Cerebellar nuclear complex (tissue), 1 donor: Measurements from ENCODE around the gene LY6G5C.
"Not testable (repeated sequence)": the region's sequence is repeated elsewhere in the genome, so short reads cannot be mapped to it uniquely, and the experiment has no call there.

Source experiments
- DNase-seq, 2 experiments: peaks; one replicate each; lab custom pipeline; 2025; lab: John Stamatoyannopoulos, UW

Gene LY6G5C

GRCh38 chr6:31715022-31715958 lies 34.4 kb upstream of the LY6G5C start, which contains the start of gene LY6G6D:
TSS of gene LY6G6D (plus strand) at chr6:31715348. CDS start at chr6:31715356, 8 bp downstream.
- no peak for DNase-seq

GRCh38 chr6:31713991-31714684 lies 33.3 kb upstream of the LY6G5C start:
- DNase-seq: no peak

DNA sequence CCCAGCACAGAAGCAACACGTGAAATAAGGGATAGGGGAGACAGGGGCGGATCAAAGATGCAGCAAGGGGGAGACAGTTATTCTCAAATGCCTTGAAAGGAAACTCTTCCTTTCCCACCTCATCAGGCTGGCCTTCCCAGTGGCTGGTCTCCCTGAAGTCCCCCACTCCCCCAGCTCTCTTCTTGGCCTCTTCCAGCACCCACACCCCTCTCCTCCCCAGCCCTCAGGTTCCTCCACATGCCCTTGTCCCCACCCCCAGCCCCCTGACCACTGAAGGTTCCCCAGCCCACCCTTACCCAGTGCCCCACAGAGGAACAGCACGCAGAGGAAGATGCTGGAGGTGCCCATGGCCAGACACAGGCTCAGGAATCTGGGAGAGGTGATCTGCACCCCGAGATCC lies 32.6 kb upstream of the LY6G5C start:
- no peak for DNase-seq

- DNase-seq: no peak
These were observed 31.4 kb upstream of the LY6G5C start for GRCh38 chr6:31712296-31712695.

GRCh38 chr6:31711233-31711632 lies 30.4 kb upstream of the LY6G5C start:
- DNase-seq: no peak

DNA sequence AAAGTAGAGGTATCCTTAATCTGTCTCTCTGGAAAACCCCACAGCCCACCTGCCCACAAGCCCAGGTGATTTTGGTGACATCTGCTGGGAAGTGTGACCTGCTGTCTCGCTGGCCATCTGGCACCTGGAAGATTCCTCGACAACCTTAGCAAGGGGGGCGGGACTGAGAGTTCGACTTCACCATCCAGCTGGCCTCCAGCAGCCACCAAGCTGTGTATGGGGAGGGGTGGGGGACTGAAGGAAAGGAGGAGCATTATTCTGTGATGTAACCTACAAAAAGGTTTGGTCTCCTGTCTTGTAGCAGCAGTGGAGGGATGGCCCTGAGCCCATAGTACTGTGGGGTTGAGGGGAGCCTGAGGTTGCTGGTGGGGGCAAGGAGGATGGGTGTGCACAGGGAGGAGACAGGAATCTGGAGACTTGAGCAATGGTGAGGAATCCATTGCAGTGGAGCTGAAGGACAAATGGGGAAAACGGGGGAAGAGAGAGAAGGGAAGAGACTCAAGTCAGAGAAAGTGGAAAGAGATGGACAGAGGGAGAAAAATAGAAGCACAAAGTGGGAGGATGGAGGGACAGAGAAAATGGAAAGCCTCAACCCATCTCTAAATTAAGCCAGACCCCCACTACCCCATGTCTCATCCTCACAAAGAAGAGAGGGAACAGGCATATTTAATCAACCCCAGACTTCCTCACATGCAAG lies 29.8 kb upstream of the LY6G5C start:
- DNase-seq: no peak

GRCh38 chr6:31709157-31709556 lies 28.3 kb upstream of the LY6G5C start:
- not testable (repeated sequence) for DNase-seq

DNA sequence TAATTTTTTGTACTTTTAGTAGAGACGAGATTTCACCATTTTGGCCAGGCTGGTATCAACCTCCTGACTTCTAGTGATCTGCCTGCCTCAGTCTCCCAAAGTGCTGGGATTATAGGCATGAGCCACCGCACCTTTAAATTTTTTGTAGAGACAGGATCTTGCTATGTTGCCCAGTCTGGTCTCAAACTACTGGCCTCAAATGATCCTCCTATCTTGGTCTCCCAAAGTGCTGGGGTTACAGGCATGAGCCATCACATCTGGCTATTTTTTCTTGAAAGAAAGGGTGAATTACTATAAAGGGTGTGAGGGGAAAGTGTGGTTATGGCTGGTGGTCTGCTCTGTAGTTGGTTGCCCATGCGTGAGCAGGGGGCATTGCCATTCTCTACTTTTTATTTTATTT lies 27.4 kb upstream of the LY6G5C start:
- DNase-seq: no peak

GRCh38 chr6:31707701-31708100 lies 26.8 kb upstream of the LY6G5C start:
- DNase-seq: no peak

DNA sequence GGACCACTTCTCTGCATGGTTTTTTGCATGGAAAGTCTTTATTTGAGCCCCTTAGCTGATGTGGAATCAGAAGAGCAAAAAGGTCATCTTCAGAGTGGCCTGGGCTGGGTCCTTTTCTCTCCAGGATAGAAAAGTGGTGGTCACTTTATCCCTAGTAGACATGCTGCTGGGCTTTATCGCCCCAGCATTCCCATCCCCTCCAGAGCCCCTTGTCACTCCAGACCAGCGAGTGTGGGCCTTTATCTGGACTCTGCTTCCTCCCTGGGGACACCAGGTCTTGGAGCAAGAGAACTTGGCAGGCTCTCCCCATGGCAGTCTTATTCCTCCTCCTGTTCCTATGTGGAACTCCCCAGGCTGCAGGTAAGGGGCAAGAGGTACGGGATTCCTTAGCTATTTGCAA lies 25.7 kb upstream of the LY6G5C start, which contains the start of gene LY6G6F:
LY6G6F (plus strand) TSS at position 268 of the 400 bp plus-strand sequence; CDS start at position 309, 41 bp downstream.
- DNase-seq: no peak

DNA sequence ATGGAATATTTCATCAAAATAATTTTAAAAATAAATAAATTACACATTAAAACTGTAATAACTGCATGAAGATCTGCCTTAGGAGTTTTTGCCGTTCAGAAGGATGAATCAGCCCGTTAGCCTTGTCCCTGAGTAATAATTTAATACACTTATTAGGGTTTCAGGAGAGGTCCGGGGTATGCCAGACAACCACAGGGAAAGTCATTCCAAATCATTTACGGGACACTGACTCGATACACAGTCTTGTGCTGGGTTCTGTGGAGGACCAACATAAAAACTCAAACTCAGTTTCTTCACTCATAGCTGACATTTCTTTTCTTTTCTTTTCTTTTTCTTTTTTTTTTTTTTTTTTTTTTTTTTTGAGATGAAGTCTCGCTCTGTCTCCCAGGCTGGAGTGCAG lies 25.1 kb upstream of the LY6G5C start:
- no peak for DNase-seq

DNA sequence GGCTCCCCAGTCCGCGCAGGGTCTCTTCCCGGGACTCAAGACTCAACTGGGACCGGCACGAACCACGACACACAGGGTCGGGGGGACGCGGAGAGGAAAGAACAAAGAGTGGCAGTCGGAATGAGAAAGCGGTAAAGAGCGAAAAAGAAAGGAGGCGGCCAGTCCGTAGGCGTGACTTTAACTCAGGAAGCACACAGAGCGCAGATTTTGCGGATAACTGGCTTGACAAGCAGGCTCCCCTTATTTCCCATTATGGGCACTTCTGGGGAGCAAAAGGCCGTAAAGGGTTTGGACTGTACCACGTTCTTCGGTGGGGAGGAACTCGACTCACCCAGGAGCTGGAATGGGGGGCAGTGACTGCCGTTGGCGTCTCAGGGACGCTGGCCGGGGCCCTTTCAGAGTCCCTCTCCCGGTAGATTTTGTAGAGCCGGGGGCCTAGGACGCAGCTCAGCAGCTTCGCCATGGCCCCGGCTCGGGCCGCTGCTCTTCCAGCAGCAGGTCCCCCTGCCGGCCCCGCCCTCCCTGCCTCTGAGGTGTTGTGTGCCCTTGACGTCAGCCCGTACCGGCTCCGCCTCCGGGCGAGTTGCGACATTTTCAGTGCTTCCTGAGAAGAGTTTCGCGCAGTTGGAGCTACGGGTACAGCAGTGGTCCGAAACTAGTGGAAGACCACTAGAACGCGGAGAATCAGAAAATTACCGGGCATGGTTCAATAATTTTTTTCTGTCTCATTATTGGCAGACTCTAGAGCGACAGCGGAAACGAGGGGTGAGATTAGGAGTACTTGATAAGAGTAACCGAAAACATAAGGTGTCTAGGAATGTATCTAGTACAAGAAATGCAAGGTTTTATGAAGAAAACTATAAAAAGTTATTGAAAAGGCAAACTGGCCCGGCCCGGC lies 22.2 kb upstream of the LY6G5C start, which contains the start of gene ABHD16A:
ABHD16A (minus strand) TSS at position 506 of the 898 bp plus-strand sequence; CDS start at position 463, 43 bp downstream.
- peak; percentile 84 to 99 for DNase-seq

DNA sequence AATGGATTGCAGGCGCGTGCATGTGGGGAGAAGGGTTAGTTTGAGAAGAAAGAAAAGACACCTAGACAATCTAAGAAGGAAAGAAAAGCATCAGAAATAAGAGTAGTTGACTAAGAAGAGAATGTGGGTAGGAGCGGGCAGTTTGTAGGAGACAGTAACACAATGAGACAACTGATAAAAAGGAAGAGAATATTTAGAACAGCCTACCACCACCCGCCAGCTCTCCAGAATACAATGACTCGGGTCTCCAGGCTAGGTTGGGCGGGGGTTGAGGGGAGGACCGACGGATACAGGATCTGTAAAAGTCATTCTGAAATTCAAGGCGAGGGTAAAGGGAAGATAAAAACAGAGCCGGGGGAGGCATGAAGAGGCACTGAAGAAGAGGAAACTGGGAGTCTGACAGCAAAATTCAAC lies 21.5 kb upstream of the LY6G5C start:
- DNase-seq: no peak

DNA sequence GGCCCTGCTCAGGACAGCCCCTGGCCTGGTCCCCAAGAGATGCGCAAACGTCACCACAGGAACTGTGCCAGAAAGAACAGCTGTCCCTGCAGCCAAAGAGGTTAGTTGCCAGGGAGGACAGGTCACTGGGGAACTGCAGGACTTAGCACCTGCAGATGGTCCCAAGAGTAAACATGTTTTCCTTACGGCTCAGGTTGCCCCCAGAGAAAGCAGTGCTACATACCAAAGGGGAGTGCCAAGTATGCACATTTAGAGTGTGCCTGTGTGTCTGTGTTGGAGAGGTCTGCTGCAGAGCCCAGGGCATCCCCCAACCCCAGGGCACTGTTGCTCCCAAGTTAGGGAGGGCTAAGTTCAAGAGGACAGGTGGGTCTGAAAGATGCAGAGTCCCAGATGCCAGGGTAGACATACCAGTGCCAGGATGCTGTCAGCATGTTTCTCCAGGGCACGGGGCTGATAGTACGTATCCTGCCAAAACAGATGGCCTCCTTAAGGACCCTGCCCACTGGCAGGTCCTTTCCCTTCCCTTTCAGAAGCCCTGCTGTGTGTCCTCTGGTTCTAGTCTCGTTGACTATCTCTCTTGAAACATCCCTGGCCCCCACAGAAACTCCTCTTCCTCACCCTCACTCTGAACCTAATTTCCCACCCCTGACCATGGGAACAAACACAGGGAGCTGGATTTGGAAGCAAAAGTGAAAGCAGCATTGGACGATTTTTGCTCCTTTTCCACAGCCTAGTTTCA lies 21.0 kb upstream of the LY6G5C start:
- no peak for DNase-seq

DNA sequence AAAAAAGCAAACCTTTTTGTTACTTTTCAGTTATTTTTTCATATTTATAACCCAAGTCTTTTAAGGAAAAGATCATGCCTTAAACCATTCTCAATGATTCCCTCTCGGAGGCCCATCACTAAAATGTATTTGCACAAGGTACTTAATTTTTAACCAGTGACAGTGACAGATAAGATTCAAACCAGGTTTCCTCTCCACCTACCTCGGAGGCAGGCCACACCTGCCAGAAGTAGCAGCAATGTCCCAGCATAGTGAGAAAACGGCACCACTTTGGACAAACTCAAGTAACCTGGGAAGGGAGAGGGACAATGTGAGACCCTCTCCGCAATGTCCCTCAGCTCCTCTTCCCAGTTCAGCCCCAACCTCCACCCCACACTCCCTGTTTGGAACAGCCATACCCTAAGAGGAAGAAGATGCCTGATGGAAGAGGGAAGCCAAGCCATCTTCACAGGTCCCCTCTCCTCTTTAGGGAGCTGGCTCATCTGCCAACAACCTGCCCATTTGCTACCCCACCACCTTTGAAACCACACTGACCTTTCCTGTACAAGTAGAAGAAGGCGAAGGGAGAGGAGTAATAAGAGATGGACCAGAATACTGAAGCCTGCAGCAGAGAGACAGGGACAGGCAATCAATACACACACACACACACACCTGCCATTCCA lies 20.0 kb upstream of the LY6G5C start:
- DNase-seq: no peak

GRCh38 chr6:31697555-31697954 lies 16.7 kb upstream of the LY6G5C start:
- no peak for DNase-seq

GRCh38 chr6:31693535-31693934 lies 12.7 kb upstream of the LY6G5C start:
- DNase-seq: no peak

DNA sequence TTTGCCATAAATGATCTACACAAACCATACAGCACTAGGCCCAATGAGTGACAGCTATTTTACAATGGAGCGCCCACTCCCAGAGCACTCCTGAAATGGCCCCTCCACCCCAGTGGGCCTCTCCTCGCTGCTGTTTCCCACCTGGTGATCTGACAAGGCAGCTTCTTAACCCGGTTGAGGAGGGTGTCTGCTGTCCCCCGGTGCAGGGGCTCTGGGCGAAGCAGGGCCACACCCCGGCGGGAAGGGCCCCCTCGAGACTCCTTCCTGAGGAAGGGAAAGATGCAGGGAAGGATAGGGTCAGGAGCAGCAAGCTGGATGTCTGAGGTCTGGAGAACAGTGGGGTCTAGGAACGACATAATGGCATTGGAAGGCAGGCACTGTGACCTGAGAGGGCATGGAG lies 12.0 kb upstream of the LY6G5C start:
- DNase-seq: no peak

DNA sequence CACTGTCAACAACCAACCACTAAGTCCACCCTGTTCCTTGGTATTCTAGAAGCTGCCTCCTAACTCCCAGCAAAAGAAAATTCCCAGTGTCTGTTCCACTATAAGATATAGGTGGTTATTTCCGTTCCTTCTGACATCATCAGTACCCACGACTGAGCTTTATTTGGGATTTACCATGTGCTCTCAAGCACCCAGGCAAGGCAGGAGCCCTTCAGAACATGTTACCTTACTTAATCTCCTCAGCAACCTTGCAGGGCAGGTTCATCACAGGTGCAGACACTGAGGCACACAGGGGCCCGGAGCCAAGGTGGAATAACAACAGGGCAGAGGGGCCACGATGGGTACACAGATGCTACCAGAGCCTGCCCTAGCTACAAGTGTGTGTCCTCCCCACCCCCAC lies 11.5 kb upstream of the LY6G5C start:
- no peak for DNase-seq

GRCh38 chr6:31691564-31692108 lies 10.8 kb upstream of the LY6G5C start:
- no peak for DNase-seq
